ENCODE data around the gene FOXP1. TPM values are rescaled to one million over a fixed set of nuclear protein-coding genes. Genes with fewer than 3 reads are reported as not detected.
"Not testable (repeated sequence)": the region's sequence is repeated elsewhere in the genome, so short reads cannot be mapped to it uniquely, and the experiment has no call there.

FOXP1 gene
- total RNA-seq, 1 donor from 2014 or later, result 128 TPM

DNA sequence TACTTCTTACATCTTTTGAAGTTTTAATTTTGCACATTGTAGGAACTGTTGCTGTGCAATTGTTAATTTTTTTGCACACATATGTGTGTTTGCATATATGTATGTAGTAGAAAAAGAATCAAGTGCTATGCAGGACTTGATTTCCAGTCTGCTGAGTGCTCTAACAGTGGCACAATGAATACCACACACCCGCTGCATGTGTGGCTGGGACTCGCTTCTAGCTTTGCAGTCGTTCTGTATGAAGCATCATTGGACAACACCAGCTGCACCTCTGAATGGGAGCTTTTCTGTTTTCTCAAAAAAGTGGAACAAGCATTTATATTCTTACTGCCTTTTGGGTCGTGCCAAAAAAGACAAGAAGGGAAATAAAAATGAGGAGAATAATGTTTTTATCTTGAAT is 564.7 kb downstream of the FOXP1 start:
- Histone ChIP-seq H3K4me1 (peaks cover 14% of the 10 kb centered on the region), H3K9me3 (no peaks in the 10 kb centered on the region), H3K36me3 (peaks cover 0 to 16% of the 10 kb centered on the region in 2 donors), H3K27ac (no peak overlapping the region), H3K4me3 (no peak overlapping the region), H3K27me3 (no peaks in the 10 kb centered on the region)
- DNase-seq (ENCODE audit: extremely low spot score in 2 of 2), result no peak
- intact Hi-C loops (cut with DNase I), result loop anchor here (10.0 kb wide), 1 partner anchor 46 kb away; no protein-coding TSS in a partner anchor
- TF ChIP-seq POLR2A (IDR thresholded peaks at IDR 0.05) (no peak), POLR2AphosphoS5 (IDR thresholded peaks at IDR 0.05; ENCODE audit: insufficient read depth in 1 of 2, low read depth in 1 of 2) (no peak)
- TF ChIP-seq, protein P1, sequence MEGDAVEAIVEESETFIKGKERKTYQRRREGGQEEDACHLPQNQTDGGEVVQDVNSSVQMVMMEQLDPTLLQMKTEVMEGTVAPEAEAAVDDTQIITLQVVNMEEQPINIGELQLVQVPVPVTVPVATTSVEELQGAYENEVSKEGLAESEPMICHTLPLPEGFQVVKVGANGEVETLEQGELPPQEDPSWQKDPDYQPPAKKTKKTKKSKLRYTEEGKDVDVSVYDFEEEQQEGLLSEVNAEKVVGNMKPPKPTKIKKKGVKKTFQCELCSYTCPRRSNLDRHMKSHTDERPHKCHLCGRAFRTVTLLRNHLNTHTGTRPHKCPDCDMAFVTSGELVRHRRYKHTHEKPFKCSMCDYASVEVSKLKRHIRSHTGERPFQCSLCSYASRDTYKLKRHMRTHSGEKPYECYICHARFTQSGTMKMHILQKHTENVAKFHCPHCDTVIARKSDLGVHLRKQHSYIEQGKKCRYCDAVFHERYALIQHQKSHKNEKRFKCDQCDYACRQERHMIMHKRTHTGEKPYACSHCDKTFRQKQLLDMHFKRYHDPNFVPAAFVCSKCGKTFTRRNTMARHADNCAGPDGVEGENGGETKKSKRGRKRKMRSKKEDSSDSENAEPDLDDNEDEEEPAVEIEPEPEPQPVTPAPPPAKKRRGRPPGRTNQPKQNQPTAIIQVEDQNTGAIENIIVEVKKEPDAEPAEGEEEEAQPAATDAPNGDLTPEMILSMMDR (IDR thresholded peaks at IDR 0.05), result no peak

DNA sequence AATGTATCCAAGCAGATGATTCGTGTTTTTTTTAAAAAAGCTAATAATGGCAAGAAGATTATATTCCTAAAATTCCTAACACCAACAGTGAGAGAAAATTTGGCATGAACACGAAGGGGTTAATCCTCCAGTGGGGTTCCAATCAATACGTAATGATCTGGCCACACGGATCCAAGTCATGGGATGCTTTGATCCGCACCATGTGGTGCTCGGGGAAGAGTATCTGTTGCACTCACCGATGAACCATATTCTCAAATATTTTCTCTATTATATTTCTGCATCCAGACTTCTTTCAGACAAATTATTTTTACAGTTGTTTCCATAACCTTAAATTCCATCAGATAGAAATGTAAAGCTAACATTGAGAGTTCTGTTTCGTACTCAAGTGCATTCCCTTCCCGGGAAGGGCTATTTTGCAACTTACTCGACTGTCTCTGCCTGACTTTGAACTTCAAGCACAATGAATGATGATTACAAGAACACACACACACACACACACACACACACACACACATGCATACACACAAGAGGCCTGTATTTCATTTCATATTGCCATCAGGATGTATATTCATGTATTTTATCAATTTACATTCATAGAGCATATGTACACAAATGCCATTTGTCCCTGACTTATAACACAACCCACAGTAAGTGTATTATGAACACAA is 567.2 kb downstream of the FOXP1 start:
- Histone ChIP-seq H3K4me3 (no peak overlapping the region), H3K27ac (no peak overlapping the region), H3K4me1 (peaks cover 29% of the 10 kb centered on the region), H3K36me3 (peaks cover 0 to 16% of the 10 kb centered on the region in 2 donors), H3K9me3 (no peaks in the 10 kb centered on the region), H3K27me3 (no peaks in the 10 kb centered on the region)
- DNase-seq (ENCODE audit: extremely low spot score in 2 of 2), result no peak
- intact Hi-C loops (cut with DNase I), result loop anchor here (10.0 kb wide), 1 partner anchor 48 kb away; no protein-coding TSS in a partner anchor
- TF ChIP-seq POLR2A (IDR thresholded peaks at IDR 0.05) (no peak), POLR2AphosphoS5 (IDR thresholded peaks at IDR 0.05; ENCODE audit: insufficient read depth in 1 of 2, low read depth in 1 of 2) (no peak)
- TF ChIP-seq, protein P1 (IDR thresholded peaks at IDR 0.05), result no peak

DNA sequence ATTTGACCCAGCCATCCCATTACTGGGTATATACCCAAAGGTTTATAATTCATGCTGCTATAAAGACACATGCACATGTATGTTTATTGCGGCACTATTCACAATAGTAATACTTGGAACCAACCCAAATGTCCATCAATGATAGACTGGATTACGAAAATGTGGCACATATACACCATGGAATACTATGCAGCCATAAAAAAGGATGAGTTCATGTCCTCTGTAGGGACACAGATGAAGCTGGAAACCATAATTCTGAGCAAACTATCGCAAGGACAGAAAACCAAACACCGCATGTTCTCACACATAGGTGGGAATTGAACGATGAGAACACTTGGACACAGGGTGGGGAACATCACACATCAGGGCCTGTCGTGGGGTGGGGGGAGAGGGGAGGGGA is 568.9 kb downstream of the FOXP1 start:
- intact Hi-C loops (cut with DNase I), result loop anchor here (10.0 kb wide), 1 partner anchor 50 kb away; no protein-coding TSS in a partner anchor

DNA sequence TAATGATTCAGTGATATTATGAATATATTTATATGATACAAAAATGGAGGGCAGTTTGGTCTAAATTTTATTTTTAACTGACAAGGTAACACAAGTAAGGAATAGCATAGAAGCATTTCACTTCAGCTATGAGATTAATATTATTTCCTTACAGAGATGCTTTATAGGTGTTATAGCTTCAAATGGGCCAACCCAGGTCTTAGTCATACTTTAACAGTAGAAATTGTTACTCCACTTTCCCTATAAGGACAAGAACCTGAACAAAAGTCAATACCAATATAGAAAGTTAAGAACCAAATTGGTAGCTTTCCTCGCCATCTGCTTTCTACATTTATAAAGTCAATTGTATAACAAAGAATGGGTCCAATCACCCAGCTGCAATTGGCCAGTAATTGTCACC is 570.6 kb downstream of the FOXP1 start:
- intact Hi-C loops (cut with DNase I), result loop anchor here (10.0 kb wide), 1 partner anchor 52 kb away; no protein-coding TSS in a partner anchor
- Histone ChIP-seq H3K36me3 (peaks cover 0 to 16% of the 10 kb centered on the region in 2 donors), H3K27me3 (no peaks in the 10 kb centered on the region), H3K27ac (no peak overlapping the region), H3K4me3 (no peak overlapping the region), H3K4me1 (peaks cover 30% of the 10 kb centered on the region), H3K9me3 (no peaks in the 10 kb centered on the region)
- DNase-seq (ENCODE audit: extremely low spot score in 2 of 2), result no peak
- TF ChIP-seq POLR2AphosphoS5 (IDR thresholded peaks at IDR 0.05; ENCODE audit: insufficient read depth in 1 of 2, low read depth in 1 of 2), result no peak
- TF ChIP-seq, protein P1 (IDR thresholded peaks at IDR 0.05), result no peak
- TF ChIP-seq POLR2A (IDR thresholded peaks at IDR 0.05), result no peak

More for the DNA sequence above, 568.9 kb downstream of the FOXP1 start:
- H3K27me3 ChIP-seq; DNase-seq (ENCODE audit: extremely low spot score in 2 of 2); H3K4me3 ChIP-seq; H3K9me3 ChIP-seq; H3K27ac ChIP-seq: not testable (repeated sequence)
- Histone ChIP-seq H3K4me1 (peaks cover 24% of the 10 kb centered on the region), H3K36me3 (peaks cover 0 to 16% of the 10 kb centered on the region in 2 donors)

DNA sequence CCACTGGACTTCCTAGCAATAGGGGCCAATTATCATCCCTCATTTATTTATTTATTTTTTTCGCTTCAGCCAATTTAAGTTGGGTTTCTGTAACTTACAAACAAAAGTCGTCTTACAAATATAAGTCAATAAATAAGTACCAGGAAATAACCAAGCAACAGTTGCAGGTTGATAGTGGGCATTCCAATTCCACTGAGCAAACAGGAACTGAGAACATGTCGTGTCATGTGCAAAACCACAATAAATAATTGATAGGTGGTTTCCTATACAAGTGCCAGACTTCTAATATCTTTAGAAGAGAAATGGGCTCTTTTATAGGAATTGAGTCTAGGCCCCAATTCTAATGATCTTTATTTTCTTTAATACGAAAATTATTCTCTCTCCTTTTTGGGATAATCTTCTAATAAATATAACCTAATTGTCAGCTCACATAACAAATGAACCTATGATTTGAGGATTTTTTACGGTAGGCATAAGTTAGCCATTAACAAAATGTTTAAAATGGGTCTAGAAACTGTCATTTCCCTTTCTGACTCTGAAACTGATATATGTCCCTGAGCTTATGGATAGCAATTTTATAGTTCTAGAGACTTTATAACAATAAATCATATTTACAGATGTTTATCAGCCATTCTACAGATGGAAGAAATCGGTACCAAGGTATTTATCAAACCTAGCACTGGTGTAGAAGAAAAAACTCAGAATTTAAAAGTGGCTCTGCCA is 571.8 kb downstream of the FOXP1 start:
- peaks cover 36% of the 10 kb centered on the region for H3K4me1 ChIP-seq

More for the DNA sequence above, 571.8 kb downstream of the FOXP1 start:
- Histone ChIP-seq H3K27ac (no peak overlapping the region), H3K36me3 (peaks cover 0 to 16% of the 10 kb centered on the region in 2 donors), H3K9me3 (no peaks in the 10 kb centered on the region), H3K4me3 (no peak overlapping the region), H3K27me3 (no peaks in the 10 kb centered on the region)
- DNase-seq (ENCODE audit: extremely low spot score in 2 of 2), result no peak
- intact Hi-C loops (cut with DNase I), result loop anchor here (10.0 kb wide), 1 partner anchor 53 kb away; no protein-coding TSS in a partner anchor
- TF ChIP-seq POLR2A (IDR thresholded peaks at IDR 0.05) (no peak), POLR2AphosphoS5 (IDR thresholded peaks at IDR 0.05; ENCODE audit: insufficient read depth in 1 of 2, low read depth in 1 of 2) (peak in 1 of 2 donors; percentile 10)
